Cortex of kidney (tissue), 1 donor: ENCODE data around the gene DNAJA1.

Experiments
- DNase-seq: peaks from one replicate; lab custom pipeline; 2025; lab: John Stamatoyannopoulos, UW

Gene DNAJA1

GRCh38 chr9:33029231-33029786 lies 4.2 kb downstream of the DNAJA1 start:
- DNase-seq: no peak

DNA sequence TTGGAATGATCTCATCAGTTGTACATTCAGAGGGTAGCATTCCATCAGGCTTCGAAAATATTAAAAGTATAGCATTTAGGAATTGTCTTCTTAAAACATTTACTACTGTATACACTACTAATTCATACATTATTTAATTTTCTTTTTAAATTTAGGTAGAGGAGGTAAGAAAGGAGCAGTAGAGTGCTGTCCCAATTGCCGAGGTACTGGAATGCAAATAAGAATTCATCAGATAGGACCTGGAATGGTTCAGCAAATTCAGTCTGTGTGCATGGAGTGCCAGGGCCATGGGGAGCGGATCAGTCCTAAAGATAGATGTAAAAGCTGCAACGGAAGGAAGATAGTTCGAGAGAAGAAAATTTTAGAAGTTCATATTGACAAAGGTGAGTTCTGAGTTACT lies 5.2 kb downstream of the DNAJA1 start:
- DNase-seq: no peak

- DNase-seq: no peak
These were observed 7.2 kb downstream of the DNAJA1 start for GRCh38 chr9:33032292-33032691.

- DNase-seq: no peak
These were observed 7.8 kb downstream of the DNAJA1 start for GRCh38 chr9:33032865-33033264.

DNA sequence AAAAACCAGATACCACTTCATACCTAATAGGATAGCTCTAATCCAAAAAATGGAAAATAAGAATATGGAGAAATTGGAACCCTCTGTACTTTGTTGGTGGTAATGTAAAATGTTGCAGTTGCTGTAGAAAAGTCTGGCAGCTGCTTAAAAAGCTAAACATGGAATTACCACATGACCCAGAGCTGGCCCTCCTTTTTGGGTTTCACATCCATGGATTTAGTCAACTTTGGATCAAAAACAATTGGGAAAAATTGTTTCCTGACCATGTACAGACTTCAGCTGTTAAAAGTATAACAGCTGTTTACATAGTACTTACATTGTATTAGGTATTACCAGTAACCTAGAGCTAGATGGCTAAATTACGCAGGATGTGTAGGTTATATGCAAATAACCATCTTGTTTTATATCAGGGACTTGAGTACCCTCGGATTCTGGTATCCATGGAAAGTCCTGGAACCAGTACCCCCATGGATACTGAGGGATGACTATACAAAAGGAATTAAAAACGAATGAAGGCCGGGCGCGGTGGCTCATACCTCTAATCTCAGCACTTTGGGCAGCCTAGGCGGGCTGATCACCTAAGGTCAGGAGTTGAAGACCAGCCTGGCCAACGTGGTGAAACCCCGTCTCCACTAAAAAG lies 15.8 kb downstream of the DNAJA1 start:
- DNase-seq: no peak

GRCh38 chr9:33041432-33042188 lies 16.5 kb downstream of the DNAJA1 start:
- DNase-seq: no peak

GRCh38 chr9:33042473-33042872 lies 17.4 kb downstream of the DNAJA1 start:
- no peak for DNase-seq

DNA sequence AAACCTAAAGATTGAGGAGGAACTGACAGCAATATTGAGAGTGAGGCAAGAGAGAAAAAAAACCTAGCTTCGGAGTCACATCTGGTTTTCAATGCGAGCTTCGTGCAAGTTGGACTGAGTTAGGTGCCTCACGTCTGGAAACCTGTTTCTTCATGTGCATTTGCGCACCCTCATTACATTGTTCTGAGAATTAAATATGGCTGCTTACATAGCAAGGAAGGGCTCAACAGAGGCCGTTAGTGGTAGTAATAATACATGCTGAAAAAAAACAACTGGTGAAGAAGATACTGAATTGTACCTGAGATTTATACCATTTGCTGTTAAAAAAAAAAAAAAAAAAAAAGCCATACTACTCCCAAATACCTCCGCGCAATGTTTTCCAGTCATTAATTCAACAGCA lies 18.6 kb downstream of the DNAJA1 start:
- no peak for DNase-seq

GRCh38 chr9:33044162-33044673 lies 19.1 kb downstream of the DNAJA1 start:
- DNase-seq: no peak

DNA sequence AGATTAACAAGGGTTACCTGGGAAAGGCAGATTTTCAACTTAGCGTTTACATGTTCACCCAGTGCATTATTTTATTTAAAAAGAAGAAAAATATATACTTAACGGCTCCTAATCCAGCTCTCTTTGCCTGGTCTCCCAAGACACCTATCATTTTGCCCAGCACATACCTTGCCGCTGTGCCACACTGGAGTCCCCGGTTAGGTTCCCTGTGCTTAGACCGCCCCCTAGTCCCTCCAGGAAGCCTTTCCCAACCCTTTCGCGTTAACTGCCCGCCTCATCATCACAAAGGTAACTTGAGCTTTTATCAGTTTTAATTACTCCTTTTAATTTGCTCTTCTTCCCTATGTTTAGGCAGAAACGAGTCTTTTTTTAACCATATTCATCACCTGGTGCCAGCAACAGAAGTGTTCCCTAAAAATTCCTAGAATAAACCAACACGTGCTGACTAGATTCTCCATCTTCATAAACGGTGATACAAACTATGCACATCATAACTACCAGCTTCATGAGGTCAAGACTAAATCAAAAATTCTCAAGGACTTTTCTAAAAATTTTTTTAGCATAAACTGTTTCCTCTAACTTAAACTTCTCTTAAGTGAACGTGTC lies 19.7 kb downstream of the DNAJA1 start:
- no peak for DNase-seq

- DNase-seq: no peak
These were observed 21.0 kb downstream of the DNAJA1 start for GRCh38 chr9:33046061-33046460.

DNA sequence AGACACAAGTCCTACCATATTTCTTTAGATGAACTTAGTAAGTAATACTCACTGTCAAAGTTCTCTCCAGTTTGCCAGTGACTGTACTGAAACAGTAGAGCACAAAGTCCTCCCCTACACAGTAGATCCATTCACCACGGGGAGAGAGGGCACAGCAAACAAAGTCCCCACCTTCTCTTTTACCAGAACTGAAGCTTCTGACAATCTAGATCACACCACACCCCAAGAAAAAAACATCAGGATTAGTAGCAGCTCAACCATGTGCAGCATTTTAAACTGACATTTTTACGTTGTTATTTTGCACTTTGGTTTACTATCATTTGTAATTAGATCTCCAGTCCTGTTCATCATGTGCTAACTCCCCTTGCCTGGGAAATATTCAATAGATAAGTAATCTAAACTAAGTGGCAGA lies 23.0 kb downstream of the DNAJA1 start:
- no peak for DNase-seq

- no peak for DNase-seq
These were observed 24.7 kb downstream of the DNAJA1 start for GRCh38 chr9:33049680-33050361.

DNA sequence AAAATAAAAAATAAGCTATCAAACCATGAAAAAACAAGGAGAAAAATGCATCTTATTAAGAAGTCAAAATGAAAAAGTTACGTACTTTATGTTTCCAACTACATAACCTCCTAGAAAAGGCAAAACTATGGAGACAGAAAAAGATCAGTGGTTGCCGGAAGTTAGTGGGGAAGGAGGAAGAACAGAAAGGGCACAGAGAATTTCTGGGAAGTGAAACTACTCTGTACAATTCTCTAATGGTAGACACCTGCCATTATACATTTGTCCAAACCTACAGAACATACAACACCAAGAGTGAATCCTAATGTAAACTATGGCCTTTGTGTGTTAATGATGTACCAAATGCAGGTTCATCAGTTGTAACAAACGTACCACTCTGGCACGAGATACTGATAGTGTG lies 26.1 kb downstream of the DNAJA1 start:
- no peak for DNase-seq

DNA sequence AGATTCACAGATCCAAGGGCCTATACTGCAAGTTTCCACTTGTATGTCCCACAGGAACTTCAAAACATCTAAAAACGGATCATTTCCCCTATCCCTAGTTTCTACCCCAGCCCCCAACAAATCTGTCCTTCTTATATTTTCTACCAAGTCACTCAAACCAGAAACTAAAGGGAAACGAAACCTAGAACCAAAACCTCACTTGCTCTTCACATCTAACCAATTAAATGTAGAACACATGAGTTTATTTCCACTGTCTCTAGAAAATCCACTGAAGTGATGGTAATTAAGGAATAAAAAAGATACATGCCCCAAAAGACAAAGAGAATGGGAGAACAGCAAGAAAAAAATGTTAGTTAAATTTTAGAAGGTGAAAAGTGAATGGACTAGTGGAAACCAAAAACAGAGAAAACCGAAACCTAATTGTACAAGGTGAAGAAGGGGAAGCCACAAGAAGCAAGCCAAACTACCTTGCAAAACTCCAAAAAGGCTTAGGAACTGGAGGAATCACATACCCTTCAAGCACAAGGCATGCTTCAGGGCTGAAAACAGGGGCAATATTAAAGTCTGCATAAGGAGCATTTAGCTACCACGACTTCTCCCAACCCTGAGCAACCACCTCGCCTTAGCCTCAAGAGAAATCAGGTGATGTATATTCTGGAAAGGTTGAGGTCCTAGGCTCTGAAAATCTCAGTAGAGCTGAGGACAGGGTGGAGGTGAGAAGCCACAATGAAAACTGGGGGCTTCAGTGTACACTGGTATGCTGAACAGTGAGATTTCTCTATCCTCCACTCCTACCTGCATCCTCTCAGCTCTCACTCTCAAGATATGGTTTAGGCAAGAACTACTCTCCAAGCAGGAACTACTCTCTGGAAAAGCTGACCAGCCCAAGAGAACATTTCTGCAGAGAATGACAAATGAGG lies 40.3 kb downstream of the DNAJA1 start:
- DNase-seq: no peak

- DNase-seq: no peak
These were observed 43.9 kb downstream of the DNAJA1 start for GRCh38 chr9:33068991-33069390.

GRCh38 chr9:33076046-33077004 lies 51.3 kb downstream of the DNAJA1 start, which contains the start of gene SMU1:
SMU1 (minus strand) TSS chr9:33076674; CDS start chr9:33076608, 66 bp downstream.
- no peak for DNase-seq

DNA sequence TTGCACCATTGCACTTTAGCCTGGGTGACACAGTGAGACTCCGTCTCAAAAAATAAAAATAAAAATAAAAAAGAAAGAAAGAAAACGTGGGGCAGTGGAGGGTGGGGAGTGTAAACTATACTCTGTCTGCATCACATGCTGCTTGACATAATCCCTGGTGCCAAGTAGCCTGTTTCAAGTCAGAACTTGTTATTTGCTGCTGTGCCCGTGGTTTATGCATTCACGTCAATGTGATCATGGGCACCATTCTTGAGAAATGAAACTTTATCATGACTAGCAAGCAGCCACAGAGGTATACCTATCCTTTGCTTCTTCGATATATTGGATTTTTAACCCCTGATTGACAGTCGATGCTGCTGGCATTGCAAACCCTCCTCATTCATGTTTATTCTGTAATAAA lies 55.5 kb downstream of the DNAJA1 start:
- no peak for DNase-seq

DNA sequence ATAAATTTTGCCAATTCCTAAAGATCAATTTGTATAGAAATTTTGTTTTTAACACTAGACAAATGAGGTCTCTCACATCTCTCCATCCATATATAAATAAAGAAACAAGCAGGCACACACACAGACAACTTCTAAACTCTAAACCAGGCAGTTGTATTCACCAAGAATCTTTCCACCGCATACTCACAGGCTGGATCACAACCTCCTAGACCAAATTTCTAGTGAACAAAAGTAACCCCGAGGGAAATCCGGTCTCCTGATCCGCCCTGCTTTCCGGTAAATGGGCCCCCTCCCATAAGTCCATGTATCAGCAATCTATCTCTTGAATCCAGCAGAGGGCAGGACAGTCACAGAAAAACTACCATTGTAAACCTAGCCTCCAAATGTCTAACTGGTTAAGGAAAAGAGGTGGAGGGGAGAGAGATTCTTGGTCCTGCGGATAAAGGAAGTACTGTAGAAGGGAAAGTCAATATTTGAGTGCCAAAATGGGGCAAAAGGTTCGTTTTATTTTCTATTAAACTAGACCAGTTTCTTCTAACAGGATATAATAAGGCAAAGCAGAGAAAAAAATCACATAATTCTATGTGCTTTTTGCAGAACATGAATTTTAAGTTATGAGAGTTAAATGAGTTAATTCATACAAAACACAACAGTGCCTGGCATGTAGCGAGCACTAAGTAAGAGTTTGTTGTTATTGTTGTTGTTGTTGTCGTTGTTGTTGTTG lies 56.2 kb downstream of the DNAJA1 start:
- DNase-seq: no peak
